SK-N-SH treated with all-trans-retinoic acid at 6 μM for 48 hours (cell line): ENCODE measurements around the gene PPP3CA.

Experiments used
- ARNTL ChIP-seq: fragments of 450-650 bp; formaldehyde crosslinking; IDR thresholded peaks from 2 replicates; pipeline ENCODE4 v1.5.0; 2020; ENCODE audit warnings: low read depth, mild to moderate bottlenecking, moderate library complexity, borderline replicate concordance
- POU6F1 ChIP-seq: fragments of 250-450 bp; sonication (Bioruptor Pico); IDR thresholded peaks from 2 replicates; pipeline ENCODE4 v1.8.0; 2021; ENCODE audit warnings: low read depth, mild to moderate bottlenecking, moderate library complexity, borderline replicate concordance

GRCh38 chr4:101174679-101175345 lies 172.5 kb downstream of the PPP3CA start:
- no peak for TF ChIP-seq ARNTL
- no peak for TF ChIP-seq POU6F1 (CRISPR knock-in tag)
